HFF-Myc (cell line): Measurements from ENCODE around the gene SEPTIN3.

ENCODE experiments used
- DNase-seq: peaks from one replicate; pipeline ENCODE4 v3.0.0-alpha.2; 2011; ENCODE audit warnings: low read depth; ENCODE audit errors: extremely low read depth
- H3K4me3 ChIP-seq: replicated peaks from 2 replicates; pipeline ENCODE4 v1.5.1; 2011; ENCODE audit warnings: low read depth, mild to moderate bottlenecking, control low read depth, low read length
- TF ChIP-seq, protein P1 (sequence below): IDR thresholded peaks from 2 replicates; pipeline ENCODE4 v1.5.1; 2012; ENCODE audit warnings: mild to moderate bottlenecking, low read depth, low read length, control low read depth; ENCODE audit errors: missing control alignments

The SEPTIN3 gene

DNA sequence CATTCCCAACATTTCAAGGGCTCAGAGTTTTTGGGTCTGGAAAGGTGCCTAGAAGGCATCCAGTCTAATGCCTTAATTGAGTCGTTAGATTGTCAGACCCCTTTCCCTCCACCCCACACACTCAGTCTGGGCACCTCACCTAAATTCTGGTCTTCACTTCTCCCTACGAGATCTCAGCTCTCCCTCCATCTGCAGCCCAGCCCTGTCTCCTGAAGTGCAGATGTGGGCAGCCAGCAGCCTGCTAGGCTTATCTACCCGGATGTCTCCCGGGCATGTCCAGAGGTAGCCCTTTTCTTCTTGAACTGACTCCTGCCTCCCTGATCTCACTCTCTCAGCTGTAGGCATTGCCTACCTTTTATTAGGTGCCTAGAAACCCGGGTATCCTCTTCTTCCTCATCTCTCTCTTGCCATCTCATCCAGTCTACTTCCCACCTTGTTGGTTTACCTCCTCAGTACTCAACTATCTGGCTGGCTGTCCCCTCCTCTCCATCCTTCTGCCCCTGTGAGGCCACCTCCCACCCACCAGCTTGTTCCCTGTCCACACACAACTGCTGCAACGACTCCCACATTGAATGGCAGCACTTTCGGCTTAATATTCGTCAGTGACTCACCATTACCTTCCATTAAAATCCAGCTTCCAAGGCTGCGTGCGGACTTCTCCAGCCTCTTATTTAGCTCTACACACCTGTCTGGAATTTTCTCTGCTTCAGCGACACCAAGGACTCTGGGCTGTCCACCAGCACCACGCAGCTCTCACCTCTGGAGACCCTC lies 6.2 kb downstream of the SEPTIN3 start:
- TF ChIP-seq, protein P1, sequence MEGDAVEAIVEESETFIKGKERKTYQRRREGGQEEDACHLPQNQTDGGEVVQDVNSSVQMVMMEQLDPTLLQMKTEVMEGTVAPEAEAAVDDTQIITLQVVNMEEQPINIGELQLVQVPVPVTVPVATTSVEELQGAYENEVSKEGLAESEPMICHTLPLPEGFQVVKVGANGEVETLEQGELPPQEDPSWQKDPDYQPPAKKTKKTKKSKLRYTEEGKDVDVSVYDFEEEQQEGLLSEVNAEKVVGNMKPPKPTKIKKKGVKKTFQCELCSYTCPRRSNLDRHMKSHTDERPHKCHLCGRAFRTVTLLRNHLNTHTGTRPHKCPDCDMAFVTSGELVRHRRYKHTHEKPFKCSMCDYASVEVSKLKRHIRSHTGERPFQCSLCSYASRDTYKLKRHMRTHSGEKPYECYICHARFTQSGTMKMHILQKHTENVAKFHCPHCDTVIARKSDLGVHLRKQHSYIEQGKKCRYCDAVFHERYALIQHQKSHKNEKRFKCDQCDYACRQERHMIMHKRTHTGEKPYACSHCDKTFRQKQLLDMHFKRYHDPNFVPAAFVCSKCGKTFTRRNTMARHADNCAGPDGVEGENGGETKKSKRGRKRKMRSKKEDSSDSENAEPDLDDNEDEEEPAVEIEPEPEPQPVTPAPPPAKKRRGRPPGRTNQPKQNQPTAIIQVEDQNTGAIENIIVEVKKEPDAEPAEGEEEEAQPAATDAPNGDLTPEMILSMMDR = no peak
- no peak for DNase-seq
- no peak overlapping the region for H3K4me3 ChIP-seq

DNA sequence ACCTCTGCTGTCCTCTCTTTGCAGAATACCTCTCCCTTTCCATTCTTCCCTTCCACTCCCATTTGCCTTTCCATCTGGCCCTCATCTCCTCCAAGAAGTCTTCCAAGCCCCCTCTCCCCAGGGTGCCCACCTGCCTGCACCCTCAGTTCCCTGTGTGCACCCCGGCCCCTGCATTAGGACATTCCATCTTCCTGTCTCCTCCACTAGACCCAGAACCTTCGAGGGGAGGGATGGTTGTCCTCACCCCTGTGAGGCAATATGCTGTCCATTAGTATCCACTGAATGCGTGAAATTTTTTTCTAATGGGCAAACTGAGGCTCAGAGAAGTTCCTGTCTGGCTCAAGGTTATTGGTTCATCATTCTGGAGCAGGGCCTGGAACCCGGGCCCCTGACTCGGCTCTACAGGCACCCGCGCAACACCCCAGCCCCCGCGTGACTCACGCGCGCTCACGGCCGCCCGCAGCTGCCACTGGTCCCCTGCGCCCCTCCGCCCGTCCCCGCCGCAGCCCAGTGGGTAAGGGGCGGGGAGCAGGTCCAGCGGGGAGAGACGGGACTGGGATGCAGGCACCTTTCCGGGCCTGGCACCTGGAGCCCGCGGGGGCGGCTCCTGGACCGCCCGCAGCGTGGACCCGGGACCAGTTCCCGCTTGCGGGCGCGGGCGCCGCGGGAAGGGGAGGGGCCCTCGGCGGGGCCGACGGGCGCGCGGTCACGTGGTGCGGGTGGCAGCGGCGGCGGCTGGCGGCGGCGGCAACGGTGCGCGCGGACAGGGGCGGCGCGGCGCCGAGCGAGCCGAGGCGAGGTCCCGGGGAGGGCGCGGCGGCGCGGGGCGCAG lies 7.0 kb downstream of the SEPTIN3 start:
- DNase-seq = no peak
- H3K4me3 ChIP-seq = peak overlapping the region; percentile 32; the same call in 1 of the 2 replicates
- TF ChIP-seq, protein P1 = no peak

DNA sequence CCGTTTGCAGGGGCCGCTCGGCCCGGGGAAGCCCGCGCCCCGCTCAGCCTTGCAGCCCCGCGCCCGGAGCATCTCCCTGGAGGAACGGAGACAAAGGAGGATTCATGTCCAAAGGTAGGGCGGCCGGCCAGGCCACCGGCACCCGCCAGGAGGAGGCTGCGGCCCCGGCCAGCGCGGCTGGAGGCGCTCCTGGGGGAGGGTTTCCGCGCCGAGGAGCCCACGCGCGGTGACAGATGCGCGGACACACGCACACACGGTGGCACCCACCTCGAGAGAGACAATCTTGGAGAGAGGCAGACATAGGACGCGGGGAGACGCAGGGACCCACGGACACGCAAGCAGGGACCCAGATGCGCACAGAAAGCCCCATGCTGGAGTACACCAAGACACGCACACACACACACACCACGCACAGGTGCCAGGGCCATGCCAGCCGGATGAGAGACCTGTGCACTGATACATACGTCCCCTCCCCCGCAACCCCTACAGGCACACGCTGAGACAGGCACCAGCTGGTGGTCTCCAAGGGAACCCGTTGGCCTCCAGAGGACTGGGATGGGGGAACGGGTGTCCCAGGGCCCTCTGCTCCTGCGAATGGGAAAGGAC lies 7.8 kb downstream of the SEPTIN3 start:
- DNase-seq = no peak

DNA sequence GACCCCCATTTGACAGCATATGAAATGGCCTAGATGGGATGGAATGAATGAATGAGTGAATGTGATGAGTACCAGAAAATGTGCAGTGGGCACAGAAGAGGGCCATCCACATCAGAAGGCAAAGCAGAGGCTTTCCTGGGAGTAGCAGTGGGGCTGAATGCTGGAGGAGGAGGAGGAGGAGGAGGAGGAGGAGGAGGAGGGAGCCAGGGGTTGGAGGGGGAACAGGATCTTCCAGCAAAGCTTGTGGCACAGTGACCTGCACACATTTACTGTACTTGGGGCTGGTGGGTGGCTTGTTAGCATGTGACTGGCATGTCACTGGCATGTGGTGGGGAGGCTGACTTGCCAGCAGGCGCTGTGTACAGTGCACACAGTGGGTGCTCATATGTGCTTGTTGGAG lies 9.5 kb downstream of the SEPTIN3 start:
- DNase-seq = no peak
- H3K4me3 ChIP-seq = no peak overlapping the region
- TF ChIP-seq, protein P1 = no peak

More for the DNA sequence above, 7.8 kb downstream of the SEPTIN3 start:
- TF ChIP-seq, protein P1 = no peak
- H3K4me3 ChIP-seq = 0 out of 2 replicates have a peak overlapping the region, but pooled peaks have one; percentile 7

DNA sequence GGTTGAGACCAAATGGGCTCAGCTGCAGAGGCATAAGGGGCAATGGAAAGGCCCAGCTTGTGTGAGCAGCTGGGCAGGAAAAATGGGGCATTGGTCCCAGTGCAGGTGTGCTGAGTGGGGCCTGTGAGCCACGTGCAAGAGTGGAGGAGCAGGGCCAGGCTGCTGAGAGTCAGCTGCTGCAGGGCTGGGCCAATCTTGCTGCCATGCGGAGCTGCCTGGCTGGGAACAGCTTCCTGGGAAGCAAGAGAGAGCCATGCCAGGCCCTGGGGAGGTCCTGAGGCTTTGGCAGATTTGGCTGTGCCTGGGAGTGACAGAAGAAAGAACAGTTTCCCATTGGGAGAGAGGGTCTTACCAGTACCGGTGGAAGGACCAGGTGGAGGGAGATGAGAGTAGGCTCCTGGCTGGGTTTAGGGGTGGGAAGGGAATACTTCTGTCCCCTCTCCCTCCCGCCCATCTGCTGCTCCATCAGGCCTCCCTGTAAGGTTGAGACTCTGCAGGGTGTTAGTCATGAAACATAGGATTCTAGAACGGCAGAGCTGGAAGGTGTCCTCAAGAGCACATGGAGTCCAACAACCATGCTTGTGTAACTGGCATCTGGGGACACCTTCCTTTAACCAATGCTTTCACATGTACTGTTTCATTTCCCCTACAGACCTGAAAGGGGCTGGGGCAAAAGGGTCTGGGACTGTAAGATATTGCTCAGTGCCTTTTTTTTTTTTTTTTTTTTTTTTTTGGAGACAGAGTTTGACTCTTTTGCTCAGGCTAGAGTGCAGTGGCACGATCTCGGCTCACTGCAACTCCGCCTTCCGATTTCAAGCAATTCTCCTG lies 10.4 kb downstream of the SEPTIN3 start:
- DNase-seq = no peak
- TF ChIP-seq, protein P1 = no peak

DNA sequence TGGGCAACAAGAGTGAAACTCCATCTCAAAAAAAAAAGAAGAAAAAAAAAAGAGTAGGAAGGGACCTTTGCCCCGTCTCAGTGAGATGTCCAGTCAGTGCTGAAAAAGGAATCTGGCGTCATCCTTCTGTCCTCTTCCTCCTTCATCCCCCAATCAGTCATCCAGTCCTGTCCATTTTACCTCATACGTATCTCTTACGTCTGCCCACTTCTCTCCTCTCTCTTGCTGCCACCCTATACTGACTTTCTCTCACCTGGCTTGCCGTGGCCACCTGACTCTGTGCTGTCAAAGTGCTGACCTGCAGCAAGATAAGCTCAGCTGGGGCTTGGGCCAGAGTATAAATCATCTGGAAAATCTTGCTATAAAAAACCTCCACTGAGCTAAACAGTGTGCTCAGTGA lies 13.6 kb downstream of the SEPTIN3 start:
- no peak overlapping the region for H3K4me3 ChIP-seq
- no peak for DNase-seq
- TF ChIP-seq, protein P1 = no peak

More for the DNA sequence above, 10.4 kb downstream of the SEPTIN3 start:
- H3K4me3 ChIP-seq = no peak overlapping the region
